HG03045 (cell line): ENCODE results near the gene BMP10.

Source experiments
- ATAC-seq: cut with Tn5 transposase; IDR thresholded peaks from one replicate; pipeline ENCODE4 v1.9.1; 2021; ENCODE audit warnings: mild to moderate bottlenecking, moderate library complexity; ENCODE audit not compliant: unreplicated experiment

Gene BMP10

DNA sequence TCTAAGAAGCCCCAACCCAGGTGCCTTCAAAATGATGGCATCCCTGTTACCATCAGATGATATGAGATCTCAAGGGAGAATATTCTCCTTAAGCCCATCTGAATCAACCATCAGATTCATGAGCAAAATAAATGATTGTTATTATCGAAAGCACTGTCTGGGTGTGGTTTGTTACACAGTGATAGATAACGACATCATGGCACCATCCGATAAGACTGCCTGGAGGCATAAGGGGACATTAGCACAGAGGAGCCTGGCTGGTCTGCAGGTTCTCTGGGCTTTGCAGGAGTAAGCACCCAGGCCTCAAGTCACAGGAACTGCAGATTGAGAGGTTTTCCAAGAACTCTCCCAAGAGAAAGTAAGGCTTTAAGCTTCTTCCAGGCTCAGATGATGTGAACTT, 15.6 kb downstream of the BMP10 start:
- no peak for ATAC-seq

DNA sequence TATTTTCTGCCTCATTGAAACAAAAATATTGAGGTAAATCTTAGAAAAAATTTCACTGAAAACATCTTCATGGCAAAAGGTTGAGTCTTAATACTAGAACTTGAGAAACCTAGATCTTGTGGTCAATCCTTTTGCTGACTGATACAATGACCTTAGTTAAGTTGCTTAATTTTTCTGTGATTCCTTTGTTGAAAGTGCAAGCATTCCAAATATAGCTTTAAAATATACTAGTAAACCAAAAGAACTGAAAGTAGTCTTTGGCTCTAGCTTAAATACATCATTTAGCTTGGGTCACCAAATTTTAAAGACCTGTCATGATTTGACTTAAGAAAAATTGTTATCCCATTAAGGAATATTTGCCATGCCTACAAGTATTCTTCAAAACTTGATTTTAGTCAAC, 16.7 kb downstream of the BMP10 start:
- no peak for ATAC-seq

DNA sequence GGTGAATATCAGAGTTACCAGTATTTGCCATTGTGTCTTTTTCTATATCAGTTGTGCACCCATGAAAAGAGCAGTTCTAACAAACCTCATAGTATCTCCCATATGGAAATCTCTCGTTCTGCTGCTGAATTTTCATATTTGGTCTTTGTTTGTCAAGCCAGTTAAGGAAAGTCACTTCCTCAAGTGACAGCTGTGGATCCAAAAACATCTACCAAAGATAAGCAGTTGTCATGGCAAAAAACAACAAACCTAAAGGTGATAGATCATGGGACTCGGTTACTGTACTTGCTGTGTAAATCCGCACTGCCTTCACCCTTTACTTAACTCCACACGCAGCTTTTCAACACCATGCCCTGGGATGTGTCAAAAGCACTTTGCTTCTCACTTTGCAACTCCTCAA, 17.3 kb downstream of the BMP10 start:
- ATAC-seq, result no peak

DNA sequence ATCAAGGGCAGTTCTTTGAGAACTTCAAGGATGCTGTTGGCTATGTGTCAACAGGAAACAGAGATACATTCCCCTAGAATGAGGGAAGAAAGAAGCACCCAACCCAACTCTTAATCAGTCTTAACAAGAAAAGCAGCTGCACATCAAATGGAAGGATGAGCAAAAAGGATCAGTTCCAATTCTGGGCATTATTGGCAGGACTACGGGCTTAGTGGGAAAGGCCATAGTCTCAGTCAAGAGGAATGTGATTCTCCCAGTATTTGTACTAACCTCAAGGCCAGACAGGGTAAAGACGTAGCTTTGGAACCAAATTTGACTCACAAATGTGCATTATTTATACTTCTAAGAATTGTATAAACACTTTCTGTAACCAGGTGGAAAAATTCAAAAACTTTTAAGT, 18.2 kb downstream of the BMP10 start:
- ATAC-seq, result no peak

DNA sequence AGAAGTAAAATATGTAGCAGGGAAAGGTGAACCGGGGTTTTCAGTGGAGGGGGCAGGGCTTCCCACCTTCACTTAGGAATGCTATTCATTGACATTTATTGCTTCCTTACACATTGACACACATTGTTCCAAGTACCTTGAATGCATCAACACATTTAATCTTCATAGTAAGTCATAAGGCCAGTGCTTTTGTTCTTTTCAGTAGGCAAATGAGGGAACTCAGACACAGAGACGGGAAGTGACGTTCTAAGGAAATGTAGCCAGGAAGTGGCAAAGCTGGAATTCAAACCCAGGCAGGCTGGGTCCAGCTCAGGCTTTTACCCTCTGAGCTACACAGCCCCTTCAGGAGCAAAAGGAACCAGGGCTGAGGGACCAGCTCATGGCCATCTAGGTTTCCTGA, 20.7 kb downstream of the BMP10 start:
- no peak for ATAC-seq

DNA sequence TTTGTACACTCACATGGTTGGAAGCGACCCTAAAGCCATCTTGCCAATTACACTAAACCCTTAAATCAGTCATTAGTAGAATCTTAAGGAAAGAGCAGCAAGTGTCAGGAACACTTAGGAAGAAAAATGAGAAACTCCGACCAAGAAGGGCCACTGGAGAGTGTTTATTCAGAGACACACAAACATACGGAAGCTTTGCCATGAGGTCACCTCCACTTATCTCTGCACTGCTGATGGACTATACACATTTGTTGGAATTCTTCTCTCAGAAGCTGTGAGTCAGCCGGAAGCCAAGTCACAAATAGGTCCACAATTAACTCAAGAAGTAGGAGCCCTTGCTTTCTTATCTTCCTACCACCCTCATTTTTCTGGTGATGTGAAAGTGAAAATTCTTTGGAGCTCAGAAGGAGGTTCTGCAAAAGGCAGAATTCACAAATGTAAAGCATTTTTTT, 21.6 kb downstream of the BMP10 start:
- ATAC-seq, result no peak

DNA sequence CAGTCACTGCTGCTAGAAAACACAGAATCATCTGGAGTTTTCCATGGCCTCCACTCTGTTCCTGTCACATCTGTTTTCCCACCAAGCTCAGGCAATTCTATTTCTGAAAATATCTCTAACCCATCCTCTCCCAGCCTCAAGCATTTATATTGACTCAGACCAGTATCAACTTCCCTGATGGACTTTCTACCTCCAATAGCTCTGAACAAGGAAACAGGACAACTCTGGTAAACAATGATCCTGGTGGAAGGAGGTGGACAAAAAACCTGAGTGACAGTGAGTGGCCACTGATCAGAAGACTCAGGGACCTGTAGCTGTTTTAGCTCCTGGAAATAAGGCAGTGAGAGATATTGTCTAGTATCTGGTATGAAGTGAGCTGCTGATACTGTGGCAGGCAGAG, 23.4 kb downstream of the BMP10 start:
- ATAC-seq, result no peak

DNA sequence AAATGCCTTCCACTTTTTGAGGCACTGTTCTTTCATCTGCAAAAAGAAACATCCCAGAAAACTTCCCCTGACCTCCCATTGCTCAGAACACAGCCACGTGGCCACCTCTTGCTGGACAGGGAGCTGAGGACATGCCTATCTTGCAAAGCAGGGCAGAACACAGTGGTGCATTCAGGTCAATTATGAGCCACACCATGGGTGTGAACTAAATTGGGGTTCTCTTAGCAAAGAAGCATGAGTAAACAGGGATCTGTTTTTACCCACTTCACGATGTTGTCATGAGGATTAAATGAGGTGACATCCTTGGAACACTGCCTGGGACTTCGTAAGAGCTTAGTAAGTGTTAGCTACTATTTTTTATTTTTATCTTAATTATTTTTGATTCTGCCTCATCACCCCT, 25.1 kb downstream of the BMP10 start:
- no peak for ATAC-seq

DNA sequence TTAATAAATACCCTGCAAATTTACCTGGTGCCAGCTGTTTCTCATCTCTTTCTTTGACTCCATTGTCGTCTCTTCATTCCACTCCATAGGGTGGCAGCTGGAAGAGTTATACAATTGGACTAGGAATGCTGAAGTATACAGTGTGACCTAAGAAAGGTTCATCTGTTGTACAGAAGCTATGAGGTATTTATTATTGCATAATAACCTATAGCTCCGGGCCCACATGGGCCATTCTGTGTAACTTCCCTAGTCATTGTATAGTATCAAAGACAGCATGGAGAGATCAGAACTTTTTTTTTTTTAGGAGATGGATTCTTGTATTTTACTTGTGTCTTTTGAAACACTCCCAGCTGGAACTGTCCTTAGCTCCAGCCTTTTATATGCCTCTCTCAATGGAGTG, 26.2 kb downstream of the BMP10 start:
- ATAC-seq, result no peak

DNA sequence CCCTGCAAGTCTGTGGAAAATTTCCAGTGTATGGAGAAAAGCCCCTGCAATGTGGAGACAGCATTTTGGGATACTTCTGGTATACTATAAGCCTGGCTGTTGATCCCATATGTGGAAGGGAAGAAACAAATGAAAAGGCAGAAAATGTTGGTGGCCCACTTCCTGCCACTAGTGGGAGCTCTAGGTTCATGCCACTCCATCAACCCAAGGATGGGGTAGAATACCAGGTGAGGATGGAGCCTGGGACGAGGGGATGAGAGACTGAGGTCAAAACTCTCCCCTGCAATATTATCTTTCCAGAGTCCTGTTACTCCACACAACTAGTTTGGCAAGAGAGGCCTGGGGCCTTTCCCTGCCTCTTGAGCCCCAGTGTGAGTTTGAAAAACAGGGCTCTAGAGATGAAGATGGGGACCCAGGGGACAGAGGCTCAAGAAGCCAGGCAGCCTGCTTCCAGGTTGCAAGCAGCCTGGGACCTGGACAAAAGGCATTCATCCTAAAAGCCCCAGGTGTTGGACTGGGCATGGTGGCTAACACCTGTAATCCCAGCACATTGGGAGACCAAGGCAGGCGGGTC, 31.9 kb downstream of the BMP10 start:
- ATAC-seq, result no peak

DNA sequence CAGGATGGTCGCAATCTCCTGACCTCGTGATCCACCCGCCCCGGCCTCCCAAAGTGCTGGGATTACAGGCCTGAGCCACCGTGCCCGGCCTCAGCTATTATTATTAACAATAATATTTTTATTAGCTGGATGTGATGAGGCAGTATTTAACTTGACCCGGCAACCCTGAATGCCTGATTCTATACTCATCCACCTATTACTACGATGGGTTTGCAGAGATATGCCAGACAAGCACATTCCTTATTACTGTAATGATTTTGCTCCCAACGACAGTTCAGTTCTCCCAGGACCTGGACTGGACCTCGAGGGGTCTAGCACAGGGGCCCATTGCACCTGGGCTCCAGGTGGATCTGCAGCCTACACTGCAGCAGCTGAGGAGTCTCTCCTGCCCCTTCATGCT, 32.6 kb downstream of the BMP10 start:
- ATAC-seq, result no peak

DNA sequence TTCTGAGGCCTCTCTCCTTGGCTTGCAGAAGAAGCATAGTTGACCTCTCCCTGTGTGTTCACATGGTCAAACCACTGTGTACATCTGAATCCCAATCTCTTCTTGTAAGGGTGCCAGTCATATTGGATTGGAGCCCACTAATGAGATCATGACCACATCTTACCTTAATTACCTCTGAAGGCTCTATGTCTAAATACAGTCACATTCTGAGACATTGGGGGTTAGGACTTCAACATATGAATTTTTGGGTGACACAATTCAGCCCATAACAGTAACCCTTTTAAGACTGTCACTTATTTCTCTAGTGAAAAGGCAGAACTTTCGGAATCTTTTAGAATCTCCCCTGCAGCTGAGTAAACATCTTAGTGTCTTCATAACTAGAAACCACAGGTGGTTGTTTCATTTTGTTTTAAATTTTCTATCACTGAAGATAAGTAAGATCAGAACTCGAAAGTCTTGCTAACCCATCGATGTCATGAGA, 33.3 kb downstream of the BMP10 start:
- peak; percentile 52 for ATAC-seq

DNA sequence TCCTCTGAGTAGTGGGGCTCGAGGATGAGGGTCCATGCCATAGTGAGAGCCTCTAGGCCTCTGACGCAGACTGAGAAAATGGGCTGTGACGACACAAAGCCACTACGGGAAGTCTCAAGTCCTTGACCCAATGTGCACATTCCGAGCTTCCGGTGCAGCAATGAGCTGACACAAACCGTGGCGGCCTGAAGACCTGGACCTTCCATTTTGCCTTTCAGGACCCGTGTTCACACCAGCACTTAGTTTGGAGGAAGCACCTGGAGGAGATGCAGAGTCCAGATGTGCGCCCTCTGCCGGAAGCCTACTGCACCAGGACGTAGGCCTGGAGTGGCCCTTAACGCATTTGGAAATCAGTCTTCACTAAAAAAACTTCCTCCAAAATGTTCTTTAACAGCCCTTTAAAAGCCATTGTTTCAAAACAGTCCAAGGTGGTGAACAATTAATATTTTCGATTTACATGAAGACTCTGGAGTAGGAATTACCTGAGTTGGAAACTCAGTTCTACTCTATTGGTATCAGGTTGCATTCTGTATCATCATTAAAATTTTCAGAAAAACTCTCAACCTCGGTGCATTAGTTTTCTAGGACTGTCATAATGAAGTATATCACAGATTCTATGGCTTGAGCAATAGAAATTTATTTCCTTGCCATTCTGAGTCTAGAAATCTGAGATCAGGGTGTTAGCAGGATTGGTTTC, 33.9 kb downstream of the BMP10 start:
- no peak for ATAC-seq

DNA sequence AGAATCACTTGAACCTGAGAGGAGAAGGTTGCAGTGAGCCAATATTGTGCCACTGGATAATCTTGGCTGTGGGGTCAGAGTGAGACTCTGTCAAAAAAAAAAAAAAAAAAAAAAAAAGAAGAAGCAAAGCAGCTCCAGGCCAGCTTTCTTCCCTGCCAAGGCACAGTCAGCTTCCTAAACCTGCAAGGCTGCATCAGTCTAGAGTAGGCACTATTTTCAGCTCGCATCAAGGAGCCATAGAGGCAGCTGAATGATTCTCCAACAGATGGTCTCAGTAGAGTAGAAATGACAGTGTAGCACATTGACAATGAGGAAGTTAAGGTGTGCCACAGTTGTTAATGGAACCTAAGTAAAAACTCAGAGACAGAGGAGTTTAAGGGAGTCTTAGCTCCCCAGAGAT, 35.6 kb downstream of the BMP10 start:
- no peak for ATAC-seq

DNA sequence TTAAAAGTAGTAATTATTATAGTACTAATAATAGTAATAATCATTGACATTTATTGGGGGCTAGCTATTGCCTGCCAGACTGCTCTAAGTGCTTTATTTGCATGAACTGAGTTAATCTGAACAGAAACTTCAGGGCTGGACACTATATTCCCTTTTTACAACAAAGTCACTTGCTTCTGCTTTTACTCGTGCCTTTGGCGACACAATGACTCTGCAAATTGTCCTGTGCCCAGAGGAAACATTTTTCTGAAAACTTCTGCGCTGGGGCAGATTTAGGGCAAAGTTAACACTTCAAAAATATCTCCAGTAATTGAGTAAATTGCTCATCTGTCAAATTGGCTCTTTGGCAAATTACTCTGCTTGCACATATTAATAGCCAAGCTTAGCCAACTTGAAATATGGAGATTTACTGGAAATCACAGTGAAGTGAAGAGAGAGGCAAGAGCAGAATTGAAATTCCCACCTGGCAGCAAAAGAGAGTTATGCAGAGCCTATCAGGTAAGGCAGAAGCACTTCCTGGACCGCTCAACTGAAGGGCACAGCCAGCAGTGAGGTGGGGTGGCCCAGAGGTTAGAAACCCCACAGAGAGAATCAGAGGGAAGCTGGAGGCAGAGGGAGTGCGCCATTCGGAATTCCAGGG, 36.3 kb downstream of the BMP10 start:
- ATAC-seq, result no peak

DNA sequence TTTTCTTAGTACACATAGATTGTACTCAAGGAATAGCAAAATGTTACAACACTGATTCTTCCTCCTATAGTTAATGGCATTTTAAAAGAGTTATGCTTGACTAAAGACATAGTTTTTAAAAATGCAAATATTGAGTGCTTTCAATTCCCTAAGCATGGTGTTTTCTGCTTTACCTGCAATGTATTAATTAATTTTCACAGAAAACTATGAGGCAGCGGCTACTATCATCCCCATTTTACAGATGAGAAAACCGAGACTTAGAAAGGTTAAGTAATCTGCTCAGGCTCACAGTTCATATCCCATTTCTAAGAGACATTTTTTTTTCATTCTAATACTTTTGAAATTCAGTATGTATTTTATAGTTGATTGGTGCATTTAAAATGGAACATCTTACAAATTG, 38.0 kb downstream of the BMP10 start:
- no peak for ATAC-seq

DNA sequence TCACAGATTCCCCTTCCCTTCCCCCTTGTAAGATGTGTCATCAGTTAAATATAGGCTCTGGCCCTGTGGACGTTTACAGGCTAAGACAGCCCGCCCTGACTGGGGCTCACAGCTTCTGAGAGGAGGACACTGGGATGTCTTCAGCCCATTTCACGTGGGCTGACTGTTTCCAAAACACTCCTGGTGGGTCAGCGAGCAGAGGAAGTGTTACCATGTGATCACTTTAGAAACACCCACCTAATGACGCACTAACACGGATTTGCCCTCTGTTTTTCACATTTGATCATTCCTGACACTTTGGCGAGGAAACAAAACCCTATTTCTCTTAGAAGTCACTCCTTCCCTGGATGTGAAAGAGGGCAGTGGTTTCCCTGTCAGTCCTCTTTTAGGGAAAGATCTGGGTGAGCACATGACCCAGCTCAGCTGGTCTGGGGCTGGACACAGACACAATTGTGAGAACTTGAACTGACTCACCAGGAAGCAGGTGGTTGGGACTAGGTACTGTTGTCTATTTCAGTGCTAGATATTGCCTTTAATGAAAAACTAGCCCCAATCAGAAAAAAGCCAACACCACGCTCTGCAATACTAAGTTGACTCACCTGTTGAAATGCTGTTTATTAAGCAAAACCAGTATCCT, 38.8 kb downstream of the BMP10 start:
- peak; percentile 61 for ATAC-seq

DNA sequence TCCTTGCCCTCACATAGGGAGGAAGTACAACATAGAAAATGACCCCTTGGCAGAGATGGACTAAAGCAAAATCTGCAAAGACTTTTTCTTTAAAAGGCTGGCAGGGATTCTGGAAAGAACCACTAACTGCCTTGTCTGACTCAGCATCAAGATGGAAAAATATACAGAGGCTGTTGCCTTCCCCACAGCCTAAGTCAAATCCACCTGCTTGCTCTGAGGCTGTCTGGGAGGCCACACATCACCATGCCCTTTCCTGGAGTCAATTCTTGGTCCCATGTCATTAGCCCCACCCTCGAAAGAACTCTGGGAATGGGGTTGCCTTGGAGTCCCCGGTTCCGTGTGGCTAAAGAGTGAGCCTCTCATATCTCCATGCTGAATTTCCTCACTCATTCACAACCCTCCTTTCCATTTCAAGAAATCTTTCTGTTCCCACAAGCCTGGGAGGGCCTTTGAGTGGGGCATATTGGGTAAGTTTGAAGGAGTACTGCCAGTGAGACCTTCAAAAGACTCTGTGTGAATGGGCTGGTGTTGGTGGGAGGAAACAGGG, 39.4 kb downstream of the BMP10 start:
- ATAC-seq, result no peak

DNA sequence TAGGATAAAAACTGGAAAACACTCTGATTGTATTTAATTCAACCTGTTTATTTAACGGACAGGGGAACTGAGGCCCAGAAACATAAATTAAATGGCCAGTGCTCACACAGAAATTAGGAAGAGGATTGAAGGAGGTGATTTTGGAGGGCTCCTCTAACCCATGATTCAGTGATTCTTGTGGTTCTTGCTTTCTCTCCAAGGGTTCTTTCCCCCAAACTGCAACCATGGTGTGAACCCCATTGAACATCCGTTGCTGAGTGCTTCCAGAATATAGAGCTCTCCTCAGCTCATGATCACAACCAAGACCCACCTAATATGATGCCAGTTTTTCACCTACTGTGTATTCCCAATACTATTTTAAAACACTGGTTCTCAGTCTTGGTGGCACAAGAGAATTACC, 41.4 kb downstream of the BMP10 start:
- ATAC-seq, result no peak

DNA sequence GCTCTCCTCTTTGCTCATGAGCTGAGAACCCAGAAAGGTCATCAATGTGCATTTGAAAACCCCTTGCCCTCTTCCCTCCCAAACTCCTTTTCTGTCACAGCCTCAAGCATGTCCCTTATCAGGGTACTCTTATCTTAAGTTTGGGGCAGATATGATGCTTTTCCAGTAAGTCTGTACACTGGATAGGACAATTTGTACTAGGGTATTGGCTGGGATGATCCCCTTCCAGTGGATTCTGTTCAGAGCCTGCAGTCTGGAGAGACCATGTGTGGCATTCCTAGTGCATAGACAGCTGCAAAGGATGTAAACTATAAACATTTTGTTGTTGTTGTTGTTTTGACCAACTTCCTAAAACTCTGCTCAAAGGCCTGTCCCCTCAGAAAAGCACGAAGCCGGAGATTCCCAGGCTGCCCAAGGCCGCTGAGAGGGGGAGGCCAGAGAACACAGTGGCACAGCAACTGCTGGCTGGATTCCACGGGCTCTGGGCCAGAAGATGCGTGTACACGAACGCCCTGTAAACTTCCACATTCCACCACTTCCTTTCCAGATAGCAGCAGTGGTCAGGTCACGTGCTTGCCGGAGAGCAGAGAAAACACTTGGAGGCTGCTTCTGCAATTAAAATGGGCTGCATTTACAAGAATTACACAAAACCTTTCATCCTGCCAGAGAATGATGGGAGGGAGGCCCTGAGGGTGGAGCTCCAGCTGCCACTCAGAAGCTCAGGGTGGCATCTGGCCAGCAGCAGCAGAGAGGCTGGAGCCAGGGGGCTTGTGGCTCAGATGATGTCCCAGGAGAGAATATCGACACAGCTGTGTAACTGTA, 42.1 kb downstream of the BMP10 start:
- no peak for ATAC-seq

DNA sequence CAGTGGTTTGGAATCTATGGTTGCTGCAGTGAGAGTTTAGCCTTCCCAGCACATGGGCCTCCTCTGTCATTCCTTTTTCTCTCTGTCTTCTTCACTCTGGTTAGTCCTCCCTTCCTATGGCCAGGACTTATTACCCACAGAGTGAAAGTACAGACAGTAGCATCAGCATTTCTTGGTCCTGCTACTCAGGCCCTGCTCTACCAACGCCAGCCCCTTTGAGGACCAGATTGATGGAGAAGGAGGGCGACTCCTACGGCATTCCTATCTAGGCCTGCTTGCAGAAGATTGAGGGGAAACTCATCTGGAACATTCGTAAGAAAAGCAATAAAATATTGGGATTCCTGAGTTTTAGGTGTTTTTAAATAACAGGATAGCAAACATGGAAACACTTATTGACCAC, 43.5 kb downstream of the BMP10 start:
- ATAC-seq, result no peak
